EH (cell line): ENCODE data around the gene MACROD2.
A peak's percentile ranks its signal among the peaks of the same experiment; 100 is the strongest.
"Not testable (repeated sequence)": the region's sequence is repeated elsewhere in the genome, so short reads cannot be mapped to it uniquely, and the experiment has no call there.

Experiments used
- DNase-seq: peaks from one replicate; pipeline ENCODE4 v3.0.0-alpha.2; 2015; ENCODE audit warnings: low read depth

MACROD2 gene

GRCh38 chr20:15535863-15536262 is 1540.5 kb downstream of the MACROD2 start:
- no peak for DNase-seq

- DNase-seq = not testable (repeated sequence)
These were observed 1541.9 kb downstream of the MACROD2 start for GRCh38 chr20:15537200-15537599.

GRCh38 chr20:15542655-15543054 is 1547.3 kb downstream of the MACROD2 start:
- DNase-seq = no peak

- no peak for DNase-seq
These were observed 1549.4 kb downstream of the MACROD2 start for GRCh38 chr20:15544742-15545141.

GRCh38 chr20:15546525-15547023 is 1551.3 kb downstream of the MACROD2 start:
- DNase-seq = no peak

- no peak for DNase-seq
These were observed 1551.8 kb downstream of the MACROD2 start for GRCh38 chr20:15547119-15547518.

GRCh38 chr20:15550116-15550870 is 1555.0 kb downstream of the MACROD2 start:
- DNase-seq = no peak

- peak; percentile 55 for DNase-seq
These were observed 1560.6 kb downstream of the MACROD2 start for GRCh38 chr20:15555913-15556312.

GRCh38 chr20:15556869-15557268 is 1561.6 kb downstream of the MACROD2 start:
- DNase-seq = peak; percentile 13

GRCh38 chr20:15561070-15561569 is 1565.8 kb downstream of the MACROD2 start:
- DNase-seq = no peak

- no peak for DNase-seq
These were observed 1566.5 kb downstream of the MACROD2 start for GRCh38 chr20:15561707-15562404.

GRCh38 chr20:15563836-15564235 is 1568.5 kb downstream of the MACROD2 start:
- DNase-seq = peak; percentile 5

- no peak for DNase-seq
These were observed 1569.7 kb downstream of the MACROD2 start for GRCh38 chr20:15564981-15565380.

- no peak for DNase-seq
These were observed 1570.5 kb downstream of the MACROD2 start for GRCh38 chr20:15565786-15566185.

- no peak for DNase-seq
These were observed 1571.9 kb downstream of the MACROD2 start for GRCh38 chr20:15567219-15567618.

GRCh38 chr20:15570156-15570555 is 1574.8 kb downstream of the MACROD2 start:
- no peak for DNase-seq

GRCh38 chr20:15571056-15571455 is 1575.7 kb downstream of the MACROD2 start:
- DNase-seq = no peak

GRCh38 chr20:15575255-15575654 is 1579.9 kb downstream of the MACROD2 start:
- no peak for DNase-seq

GRCh38 chr20:15576411-15576810 is 1581.1 kb downstream of the MACROD2 start:
- DNase-seq = no peak

- no peak for DNase-seq
These were observed 1582.8 kb downstream of the MACROD2 start for GRCh38 chr20:15578113-15578512.

- no peak for DNase-seq
These were observed 1584.4 kb downstream of the MACROD2 start for GRCh38 chr20:15579688-15580087.

- DNase-seq = peak; percentile 52
These were observed 1586.9 kb downstream of the MACROD2 start for GRCh38 chr20:15582146-15582760.

- no peak for DNase-seq
These were observed 1589.2 kb downstream of the MACROD2 start for GRCh38 chr20:15584507-15584906.
